Choroid plexus epithelial cell (primary cell): ENCODE data around the gene KRT3.

Experiments
- DNase-seq: peaks from one replicate; pipeline ENCODE4 v3.0.0-alpha.2; 2010; ENCODE audit warnings: low read depth
- H3K4me3 ChIP-seq: 2 replicates; pipeline ENCODE4 v1.5.1; 2011; ENCODE audit warnings: low read depth, mild to moderate bottlenecking, control low read depth, low read length, moderate library complexity
- CTCF ChIP-seq: conservative IDR thresholded peaks from 2 replicates; pipeline ENCODE4 v1.5.1; 2011; ENCODE audit warnings: low read depth, mild to moderate bottlenecking, control low read depth, inconsistent platforms, low read length, moderate library complexity

Gene KRT3

DNA sequence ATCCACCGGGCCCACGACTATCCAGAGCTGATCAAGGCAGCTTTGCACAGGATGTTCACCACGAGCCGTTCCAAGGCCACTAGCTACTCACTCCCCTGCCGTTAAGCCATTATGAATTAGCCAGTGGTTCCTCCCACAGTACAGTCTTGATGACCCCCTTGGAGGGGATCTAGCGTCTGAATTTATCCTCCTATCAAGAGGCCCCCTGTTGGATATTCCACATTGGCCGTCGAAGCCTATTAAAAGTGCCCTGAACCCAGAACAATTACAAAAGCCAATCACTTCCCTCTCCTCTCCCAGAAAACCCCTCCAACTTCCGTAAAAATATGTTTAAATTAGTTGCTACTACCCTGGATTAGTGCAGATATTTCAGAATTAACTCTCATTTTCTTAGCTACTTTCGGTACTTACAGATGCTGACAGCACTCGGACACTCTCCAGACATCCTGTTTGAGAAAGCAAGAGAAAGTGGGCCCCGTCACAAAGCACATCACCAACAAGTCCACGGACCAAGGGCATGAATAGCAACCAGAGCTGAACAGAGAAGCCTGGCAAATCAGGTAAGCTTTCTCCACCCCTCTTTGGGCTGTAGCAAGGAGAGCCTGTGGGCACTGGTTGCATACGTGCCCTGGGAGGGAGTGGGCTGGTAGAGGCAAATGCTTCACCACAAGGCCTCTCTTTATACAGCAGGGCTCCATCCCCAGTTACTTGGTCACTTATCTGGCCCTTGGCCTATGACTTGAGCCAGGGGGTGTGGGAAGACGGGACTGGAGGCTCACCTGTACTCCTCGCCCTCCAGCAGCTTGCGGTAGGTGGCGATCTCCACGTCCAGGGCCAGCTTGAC lies 5.3 kb downstream of the KRT3 start:
- no peak overlapping the region for H3K4me3 ChIP-seq
- no peak for DNase-seq
- TF ChIP-seq CTCF: no peak

GRCh38 chr12:52789637-52790426 lies 6.1 kb downstream of the KRT3 start:
- no peak for DNase-seq
- H3K4me3 ChIP-seq: no peak overlapping the region
- TF ChIP-seq CTCF: no peak

DNA sequence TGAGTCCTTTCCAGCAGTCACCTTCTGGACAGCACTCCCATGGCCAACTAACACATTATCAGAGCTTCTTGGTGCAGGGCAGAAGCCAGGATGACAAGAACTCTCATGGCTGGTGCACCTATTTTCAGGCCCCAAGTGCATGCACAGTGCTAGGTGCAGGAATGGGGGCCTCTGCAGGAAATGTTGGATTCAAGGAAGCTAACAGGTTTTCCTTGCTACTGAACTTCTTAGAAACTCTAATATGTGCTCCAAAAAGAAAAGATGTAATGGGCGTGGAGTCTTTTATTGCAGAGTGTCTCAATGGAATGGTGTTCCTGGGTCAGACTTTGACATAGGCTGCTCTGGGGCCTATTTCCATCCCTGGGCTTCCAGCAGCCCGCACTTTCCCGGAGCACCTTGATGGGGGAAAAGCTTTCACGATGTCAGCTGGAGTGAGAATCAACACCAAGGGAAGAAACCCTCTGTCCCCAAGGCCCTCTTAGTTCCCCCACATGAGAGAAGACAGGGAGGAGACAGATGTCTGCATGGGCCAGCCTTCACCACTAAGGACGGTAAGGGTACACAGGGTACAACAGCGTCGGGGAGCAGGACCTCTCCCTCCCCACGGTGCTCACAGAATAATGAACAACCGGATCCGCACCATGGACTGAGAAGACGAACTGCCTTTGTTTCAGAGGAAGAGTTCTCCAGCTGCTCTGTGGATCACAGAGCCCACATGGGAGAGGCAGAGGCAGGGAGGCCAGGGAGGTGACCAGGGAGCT lies 6.9 kb downstream of the KRT3 start:
- DNase-seq: no peak
- no peak for TF ChIP-seq CTCF

DNA sequence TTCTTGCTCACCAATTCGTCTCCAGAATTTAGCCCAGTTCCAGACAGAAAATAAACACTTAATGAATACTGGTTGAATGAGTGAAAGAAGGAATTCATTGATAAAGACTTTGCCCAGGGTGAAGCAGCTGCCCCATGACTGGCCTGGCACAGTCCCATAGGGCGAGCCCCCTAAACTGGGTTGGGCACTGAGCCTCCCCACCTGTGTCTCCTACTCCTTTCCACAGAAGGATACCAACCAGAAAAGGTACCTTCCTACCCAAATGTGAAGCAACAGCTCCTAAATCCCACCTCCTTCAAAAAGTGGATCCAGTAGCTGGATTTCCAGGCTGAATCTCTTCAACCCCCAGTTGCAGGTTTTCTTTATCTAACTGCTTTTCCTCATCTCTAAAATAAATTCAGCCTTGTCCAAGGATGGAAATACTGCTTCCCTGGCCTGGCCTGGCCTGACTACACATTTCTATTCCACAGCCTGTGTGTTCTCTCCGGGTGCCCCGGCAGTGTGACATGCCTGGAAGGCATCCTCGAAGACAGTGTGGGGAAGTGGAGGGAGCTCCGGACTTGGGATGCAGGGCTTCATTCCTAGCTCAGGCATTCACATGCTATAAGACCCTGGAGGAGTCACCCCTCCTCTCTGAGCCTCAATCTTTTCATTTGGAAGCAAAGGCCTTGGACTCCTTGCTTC lies 7.6 kb downstream of the KRT3 start:
- no peak overlapping the region for H3K4me3 ChIP-seq
- no peak for TF ChIP-seq CTCF
- DNase-seq: no peak

More for the DNA sequence above, 6.9 kb downstream of the KRT3 start:
- H3K4me3 ChIP-seq: no peak overlapping the region

GRCh38 chr12:52787324-52788191 lies 8.4 kb downstream of the KRT3 start:
- no peak for TF ChIP-seq CTCF
- no peak overlapping the region for H3K4me3 ChIP-seq
- no peak for DNase-seq

- no peak for DNase-seq
- TF ChIP-seq CTCF: no peak
- no peak overlapping the region for H3K4me3 ChIP-seq
Measured at GRCh38 chr12:52784909-52785308, 11.0 kb downstream of the KRT3 start.
